H1 (cell line): ENCODE measurements around the gene MAP2K7. TPM values are rescaled to one million over a fixed set of nuclear protein-coding genes. Genes with fewer than 3 reads are reported as not detected.

Experiments used
- KDM4A ChIP-seq: IDR thresholded peaks from one replicate; pipeline ENCODE4 v1.7.1; 2012; ENCODE audit warnings: low read depth, mild to moderate bottlenecking, moderate library complexity, low read length, inconsistent platforms; ENCODE audit not compliant: severe bottlenecking
- polyA plus RNA-seq, 7 experiments: library from polyadenylated mRNA; depleted of rRNA in 3 of 7; stranded (reverse) in 5 of 7; unstranded in 2 of 7; fragments of >200 nt in 5 of 7; fragments of 200-250 nt in 2 of 7; gene quantifications; 1 replicate in 5 of 7; 2 replicates in 1 of 7; 4 replicates in 1 of 7; pipeline versions ENCODE4 v1.2.1 to v1.2.3, GENCODE V29; 2011 to 2013; ENCODE audit warnings: missing spikeins in 2 of 7, mixed read lengths in 2 of 7
- total RNA-seq: library from RNA; stranded (reverse); fragmentation: NEBNext Ultra II Directional; extraction: Animal tissue kit (Norgen Biotek cat#: 25700); gene quantifications from 2 replicates; pipeline ENCODE4 v1.2.1, GENCODE V29; 2021

MAP2K7 gene
- total and polyA plus RNA-seq, 2 of the 8 experiments (the other 6 are each of a cell fraction or from before 2014, with no cell fraction given) = 8.9 to 38.3 TPM

DNA sequence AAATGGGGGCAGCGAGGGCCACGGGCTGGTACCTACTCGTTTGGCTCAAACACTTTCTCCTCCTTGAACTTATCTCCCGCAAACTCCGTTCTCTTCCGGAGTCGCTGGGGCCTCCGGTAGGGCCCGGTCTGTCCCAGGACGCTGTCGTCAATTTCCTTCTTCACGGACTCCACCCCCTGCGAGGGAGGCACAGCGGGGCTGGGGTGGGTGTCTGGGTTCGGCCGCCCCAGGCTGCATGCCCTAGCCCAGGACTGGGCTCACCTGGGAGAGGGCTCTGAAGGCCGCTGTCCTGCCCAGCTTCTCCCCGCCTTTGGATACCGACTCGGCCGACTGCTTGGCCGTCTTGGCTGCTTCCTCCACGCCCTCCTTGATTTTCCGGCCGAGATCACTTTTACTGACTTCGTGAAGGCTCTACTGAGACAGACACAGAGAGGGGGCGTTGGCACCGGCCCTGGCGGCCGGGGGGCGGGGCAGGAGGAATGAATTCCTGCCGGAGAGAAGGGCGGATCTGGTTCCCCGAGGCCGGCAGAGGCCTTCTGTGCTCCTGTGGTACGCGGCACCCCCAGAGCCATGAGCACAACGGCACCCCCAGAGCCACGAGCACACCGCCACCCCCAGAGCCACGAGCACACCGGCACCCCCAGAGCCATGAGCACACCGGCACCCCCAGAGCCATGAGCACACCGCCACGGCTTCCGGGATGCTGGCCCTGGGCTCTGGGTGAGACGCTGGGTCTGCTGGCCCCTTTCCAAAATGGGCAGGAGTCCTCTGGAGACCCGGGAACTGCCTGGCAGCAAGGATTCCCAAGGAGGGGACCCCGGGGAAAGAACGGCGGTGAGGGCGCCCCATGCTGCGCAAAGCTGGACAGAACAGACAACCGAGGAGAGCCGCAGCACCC is 30.4 kb downstream of the MAP2K7 start (continued):
- TF ChIP-seq KDM4A = no peak
